Fibroblast of skin of right quadriceps (primary cell): ENCODE data around the gene TMEM242.

Experiments used
- DNase-seq: peaks from one replicate; pipeline ENCODE4 v3.0.0-alpha.2; 2013

The TMEM242 gene

GRCh38 chr6:157287247-157287850, 36.0 kb downstream of the TMEM242 start:
- no peak for DNase-seq

GRCh38 chr6:157285422-157285779, 37.9 kb downstream of the TMEM242 start:
- no peak for DNase-seq

- DNase-seq = no peak
Measured at GRCh38 chr6:157284738-157285421, 38.4 kb downstream of the TMEM242 start.

GRCh38 chr6:157283900-157284737, 39.2 kb downstream of the TMEM242 start:
- no peak for DNase-seq

GRCh38 chr6:157283330-157283898, 39.9 kb downstream of the TMEM242 start:
- no peak for DNase-seq

GRCh38 chr6:157282284-157282683, 41.0 kb downstream of the TMEM242 start:
- DNase-seq = no peak

GRCh38 chr6:157281570-157281969, 41.7 kb downstream of the TMEM242 start:
- no peak for DNase-seq

- no peak for DNase-seq
Measured at GRCh38 chr6:157280947-157281346, 42.4 kb downstream of the TMEM242 start.

- DNase-seq = no peak
Measured at GRCh38 chr6:157280157-157280556, 43.2 kb downstream of the TMEM242 start.

GRCh38 chr6:157278171-157278570, 45.1 kb downstream of the TMEM242 start:
- DNase-seq = no peak

- no peak for DNase-seq
Measured at GRCh38 chr6:157276731-157277130, 46.6 kb downstream of the TMEM242 start.

- DNase-seq = no peak
Measured at GRCh38 chr6:157276134-157276532, 47.2 kb downstream of the TMEM242 start.

GRCh38 chr6:157274471-157275226, 48.7 kb downstream of the TMEM242 start:
- peak; percentile 73 for DNase-seq

- peak; percentile 28 for DNase-seq
Measured at GRCh38 chr6:157273756-157274470, 49.4 kb downstream of the TMEM242 start.

GRCh38 chr6:157272866-157273755, 50.2 kb downstream of the TMEM242 start:
- no peak for DNase-seq

GRCh38 chr6:157272372-157272771, 50.9 kb downstream of the TMEM242 start:
- no peak for DNase-seq

GRCh38 chr6:157271911-157272310, 51.4 kb downstream of the TMEM242 start:
- DNase-seq = no peak

- DNase-seq = no peak
Measured at GRCh38 chr6:157271441-157271840, 51.9 kb downstream of the TMEM242 start.

GRCh38 chr6:157270916-157271315, 52.4 kb downstream of the TMEM242 start:
- no peak for DNase-seq

GRCh38 chr6:157270308-157270707, 53.0 kb downstream of the TMEM242 start:
- DNase-seq = no peak

GRCh38 chr6:157269261-157269794, 54.0 kb downstream of the TMEM242 start:
- DNase-seq = peak; percentile 15
